ENCODE data around the gene CISTR.
"Not testable (repeated sequence)": the region's sequence is repeated elsewhere in the genome, so short reads cannot be mapped to it uniquely, and the experiment has no call there.

Gene CISTR

DNA sequence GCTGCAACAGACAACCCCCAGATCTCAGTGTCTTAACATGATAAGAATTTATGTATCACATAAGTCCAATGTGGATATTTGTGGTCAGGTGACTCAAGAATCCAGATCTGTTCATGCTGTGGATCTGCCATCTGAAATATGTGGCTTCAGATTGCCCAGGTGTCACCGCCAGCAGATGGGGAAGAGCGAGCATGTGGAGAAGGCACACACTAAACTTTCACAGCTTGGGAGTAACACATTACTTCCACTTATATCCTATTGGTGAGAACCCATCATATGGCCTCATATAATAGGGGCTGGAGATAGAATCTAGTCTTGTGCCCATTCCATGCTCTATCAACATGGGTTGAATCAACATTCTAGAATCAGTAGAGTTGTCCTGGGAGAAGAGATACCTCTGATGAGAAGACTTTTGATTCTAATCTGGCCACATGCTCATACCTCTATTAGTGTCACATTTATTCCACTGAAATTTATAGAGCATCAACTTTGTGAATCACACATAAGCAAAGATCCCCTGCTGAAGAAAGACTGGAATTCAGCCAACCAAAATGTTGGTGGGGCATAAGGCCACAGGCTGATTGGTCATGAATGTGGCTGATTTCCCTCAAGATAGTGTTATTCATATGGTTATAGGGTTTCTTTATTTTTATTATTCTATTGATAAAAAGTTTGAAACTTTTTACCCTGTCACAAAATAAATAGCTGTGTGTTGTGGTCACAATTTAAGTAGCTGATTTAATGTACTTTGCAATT, 18.6 kb downstream of the CISTR start:
- no peak for TF ChIP-seq POLR2A (IDR thresholded peaks at IDR 0.05; ENCODE audit: low read depth, low read length)
- FAIRE-seq (no peak), DNase-seq (ENCODE audit: insufficient read length, low spot score) (no peak)

DNA sequence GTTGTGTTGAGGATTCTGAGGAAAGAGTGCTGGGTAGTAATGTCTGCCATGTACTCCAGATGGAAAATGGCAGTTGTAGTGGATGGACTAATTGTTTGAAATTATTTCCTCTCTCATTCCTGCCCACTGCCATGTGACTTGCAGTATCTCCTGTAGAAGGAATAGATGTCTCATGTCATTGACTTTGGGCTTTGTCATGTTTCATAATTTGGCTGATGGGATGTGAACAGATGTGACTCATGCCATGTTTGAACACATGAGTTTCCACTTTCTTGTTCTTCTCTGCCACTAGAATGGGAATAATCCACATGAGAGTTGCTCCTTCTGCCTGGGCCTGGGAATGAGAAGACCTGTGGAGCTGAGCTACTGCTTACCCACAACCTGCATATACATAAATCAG, 22.1 kb downstream of the CISTR start:
- DNase-seq (ENCODE audit: insufficient read length, low spot score) (no peak), FAIRE-seq (no peak)
- TF ChIP-seq POLR2A (IDR thresholded peaks at IDR 0.05; ENCODE audit: low read depth, low read length) = no peak

DNA sequence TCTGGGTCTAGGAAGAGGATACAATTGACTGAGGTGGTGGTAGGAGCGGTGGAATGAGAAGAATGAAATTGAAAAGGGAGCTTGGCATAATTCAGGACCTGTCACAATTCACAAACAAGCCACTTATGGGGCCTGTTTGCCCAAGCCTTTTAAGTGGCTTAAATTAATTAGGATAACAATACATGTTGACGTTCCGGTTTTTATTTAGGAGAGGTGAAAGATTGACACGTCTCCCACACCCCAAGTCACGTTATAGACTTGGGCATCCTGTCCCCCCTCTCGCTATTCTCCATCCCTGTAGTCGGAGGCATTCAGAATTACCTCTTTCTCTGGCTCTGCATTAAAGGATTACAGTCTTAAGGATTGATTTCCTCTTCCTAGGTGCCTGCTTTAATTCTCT, 23.6 kb downstream of the CISTR start:
- FAIRE-seq (no peak), DNase-seq (ENCODE audit: insufficient read length, low spot score) (no peak)
- no peak for TF ChIP-seq POLR2A (IDR thresholded peaks at IDR 0.05; ENCODE audit: low read depth, low read length)

DNA sequence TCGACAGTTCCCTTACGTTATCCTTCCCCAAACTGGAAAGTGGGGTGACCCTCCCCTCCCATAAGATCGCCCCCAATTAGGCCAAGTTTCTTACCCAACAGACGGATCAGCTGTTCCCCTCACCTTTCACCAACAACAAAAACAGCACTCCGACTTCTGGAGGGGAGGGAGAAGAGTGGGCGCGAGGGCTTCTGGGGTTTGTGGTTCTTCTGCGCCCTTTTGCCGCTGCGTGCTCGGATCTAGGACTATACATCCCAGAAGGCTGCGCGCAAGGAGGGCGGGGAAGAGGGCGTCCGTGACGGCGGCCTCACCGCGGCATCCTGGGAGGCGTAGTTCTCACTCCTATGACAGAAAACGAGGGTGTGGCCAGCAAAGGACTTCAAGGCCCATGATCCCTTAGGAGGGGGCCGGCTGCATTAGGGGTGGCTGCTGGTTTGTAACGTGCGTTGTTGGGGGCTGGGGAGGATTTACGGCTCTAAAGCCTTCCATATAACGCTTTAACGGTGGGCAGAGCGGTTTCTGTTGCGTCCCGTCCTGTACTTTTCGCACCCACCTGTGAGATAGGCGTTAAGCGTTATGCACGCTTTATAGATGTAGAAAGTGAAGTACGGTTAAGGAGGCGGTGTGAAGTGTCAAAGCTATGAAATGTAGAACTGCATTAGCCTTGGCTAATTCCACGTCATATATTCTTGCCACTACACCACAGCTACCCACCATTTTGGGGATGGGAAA, 24.3 kb downstream of the CISTR start, which contains the start of gene CALCOCO1:
Gene CALCOCO1 (minus strand): TSS at position 143 of the 732 bp plus-strand sequence. CDS start 2,210 bp downstream, outside the sequence.
- FAIRE-seq (peak; percentile 89), DNase-seq (ENCODE audit: insufficient read length, low spot score) (peak; percentile 95)
- peak; percentile 52; the same call in 1 of the 2 replicates for TF ChIP-seq POLR2A (IDR thresholded peaks at IDR 0.05; ENCODE audit: low read depth, low read length)

DNA sequence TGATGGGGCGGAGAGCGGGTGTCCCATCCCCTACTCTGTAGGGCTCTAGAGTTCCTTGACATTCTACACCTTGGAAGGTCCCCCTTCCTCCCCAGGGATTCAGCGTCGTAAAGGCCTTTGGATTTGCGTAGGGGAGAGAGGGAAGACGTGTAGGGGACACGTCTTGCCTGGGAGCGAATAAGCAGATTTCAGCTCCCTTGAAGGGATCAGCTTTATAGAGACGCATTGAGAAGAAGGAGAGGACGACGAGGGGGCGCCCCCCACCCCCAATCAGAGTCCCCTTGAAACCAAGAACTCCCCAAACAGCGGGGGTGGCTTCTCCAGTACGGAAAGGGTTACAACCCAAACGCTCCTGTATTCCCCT, 24.9 kb downstream of the CISTR start:
- no peak for FAIRE-seq
- no peak for DNase-seq (ENCODE audit: insufficient read length, low spot score)
- TF ChIP-seq POLR2A (IDR thresholded peaks at IDR 0.05; ENCODE audit: low read depth, low read length) = no peak

DNA sequence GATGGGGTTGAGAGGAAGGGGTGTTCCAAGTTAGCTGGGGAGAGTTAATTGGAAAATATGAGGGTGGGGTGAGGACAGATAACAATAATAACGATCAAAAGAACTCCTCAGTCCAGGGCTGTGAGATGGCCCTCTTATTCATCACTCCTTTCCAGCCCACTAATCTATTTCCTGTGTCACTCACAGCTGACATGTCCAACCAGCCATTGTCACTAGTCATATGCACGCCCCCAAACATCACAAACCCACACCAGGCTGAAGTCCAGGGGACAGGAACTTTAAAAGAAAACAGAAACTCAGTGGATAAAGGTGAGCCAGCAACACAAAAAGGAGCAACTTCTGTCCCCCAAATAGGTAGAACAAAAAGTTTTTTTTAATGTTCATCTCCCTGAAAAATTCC, 25.4 kb downstream of the CISTR start:
- no peak for DNase-seq (ENCODE audit: insufficient read length, low spot score)
- no peak for FAIRE-seq
- TF ChIP-seq POLR2A (IDR thresholded peaks at IDR 0.05; ENCODE audit: low read depth, low read length) = no peak

DNA sequence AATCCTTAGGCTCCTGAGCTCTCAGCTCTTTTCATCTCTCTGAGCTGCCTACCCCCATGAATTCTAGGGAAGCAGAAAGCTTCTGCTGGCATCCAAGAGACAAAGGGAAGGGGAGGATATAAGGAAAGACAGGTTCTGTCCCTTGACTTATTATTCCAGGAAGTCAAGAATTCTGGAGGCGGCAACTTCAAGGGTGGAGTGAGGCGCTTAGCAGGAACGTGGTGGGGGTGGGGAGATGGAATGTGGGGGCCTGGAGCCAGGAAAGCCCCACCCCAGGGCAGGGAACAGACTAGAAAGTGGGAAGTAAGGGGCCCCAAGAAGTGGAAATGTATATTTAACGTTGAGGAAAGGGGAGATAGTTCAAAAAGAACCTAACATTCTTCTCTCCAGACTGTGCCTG, 26.0 kb downstream of the CISTR start:
- TF ChIP-seq POLR2A (IDR thresholded peaks at IDR 0.05; ENCODE audit: low read depth, low read length) = no peak
- no peak for FAIRE-seq
- no peak for DNase-seq (ENCODE audit: insufficient read length, low spot score)

DNA sequence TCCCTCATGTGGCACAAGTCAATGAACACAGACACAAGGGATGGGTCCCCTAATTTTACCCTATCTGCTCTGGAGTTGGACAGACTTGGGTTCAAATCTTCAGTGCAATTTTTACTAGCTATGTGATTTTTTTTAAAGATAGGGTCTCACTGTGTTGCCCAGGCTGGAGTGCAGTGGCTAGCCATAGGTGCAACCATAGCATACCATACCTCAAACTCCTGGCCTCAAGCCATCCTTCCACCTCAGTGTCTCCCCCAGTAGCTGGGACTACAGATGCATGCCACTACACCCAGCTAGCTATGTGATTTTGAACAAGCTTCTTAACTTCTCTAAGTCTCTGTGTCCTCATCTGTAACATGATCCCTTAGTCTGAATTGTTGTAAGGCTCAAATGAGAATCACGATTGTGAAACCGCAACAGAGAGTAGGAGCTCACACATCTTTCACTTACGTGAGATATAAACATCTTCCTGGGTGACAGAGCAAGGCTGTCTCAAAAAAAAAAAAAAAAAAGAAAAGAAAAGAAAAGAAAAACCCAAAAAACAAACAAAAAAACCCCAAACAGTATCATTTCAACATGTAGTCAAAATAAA, 29.2 kb downstream of the CISTR start:
- FAIRE-seq = no peak
- no peak for DNase-seq (ENCODE audit: insufficient read length, low spot score)
- TF ChIP-seq POLR2A (IDR thresholded peaks at IDR 0.05; ENCODE audit: low read depth, low read length) = no peak

DNA sequence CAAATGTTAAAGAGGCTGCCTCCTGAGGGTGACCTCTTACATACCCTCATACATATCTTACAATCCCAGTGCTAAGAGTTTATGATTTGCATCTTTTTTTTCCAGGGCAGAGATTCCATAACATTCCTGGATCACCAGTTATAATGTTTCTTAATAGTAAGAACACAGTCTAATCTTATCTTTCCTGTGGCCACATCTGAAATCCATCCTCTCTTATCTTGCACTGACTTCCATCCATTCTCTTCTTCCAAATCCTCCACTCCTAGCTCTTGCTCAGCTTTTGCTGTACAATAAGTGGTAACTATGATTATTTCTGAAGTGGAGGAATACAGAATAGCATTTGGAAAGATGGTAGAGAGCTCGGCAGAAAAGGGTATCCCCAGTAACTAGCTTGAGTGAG, 30.8 kb downstream of the CISTR start:
- no peak for FAIRE-seq
- no peak for DNase-seq (ENCODE audit: insufficient read length, low spot score)
- TF ChIP-seq POLR2A (IDR thresholded peaks at IDR 0.05; ENCODE audit: low read depth, low read length) = no peak

DNA sequence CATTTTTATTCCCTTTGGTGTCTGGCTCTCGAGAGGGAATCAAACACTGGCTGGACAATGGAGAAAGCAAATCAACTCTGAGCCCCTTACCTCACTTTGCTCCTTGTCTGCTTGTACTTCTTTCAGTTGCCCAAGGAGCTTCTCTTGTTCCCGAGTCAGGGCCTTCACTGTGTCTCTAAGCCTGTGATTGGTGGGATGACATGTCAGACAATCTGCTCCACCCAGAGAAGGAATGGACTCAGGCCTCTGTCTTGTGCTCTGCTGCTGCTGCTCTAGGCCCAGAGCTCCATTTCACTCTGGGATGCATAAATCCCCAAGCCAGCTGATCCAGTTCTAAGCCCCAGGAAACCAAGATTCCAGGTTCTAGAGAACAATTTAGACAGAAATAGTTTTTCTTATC, 32.1 kb downstream of the CISTR start:
- TF ChIP-seq POLR2A (IDR thresholded peaks at IDR 0.05; ENCODE audit: low read depth, low read length) = no peak
- FAIRE-seq (no peak), DNase-seq (ENCODE audit: insufficient read length, low spot score) (no peak)

DNA sequence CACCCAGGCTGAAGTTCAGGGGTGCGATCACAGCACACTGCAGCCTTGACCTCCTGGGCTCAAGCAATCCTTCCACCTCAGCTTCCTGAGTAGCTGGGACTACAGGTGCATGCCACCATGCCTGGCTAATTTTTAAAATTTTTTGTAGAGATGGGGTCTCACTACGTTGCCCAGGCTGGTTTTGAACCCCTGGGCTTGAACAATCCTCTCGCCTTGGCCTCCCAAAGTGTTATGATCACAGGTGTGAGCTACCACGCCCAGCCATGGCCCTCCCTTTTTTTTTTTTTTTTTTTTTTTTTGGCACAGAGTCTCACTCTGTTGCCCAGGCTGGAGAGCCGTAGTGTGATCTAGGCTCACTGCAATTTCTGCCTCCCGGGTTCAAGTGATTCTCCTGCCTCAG, 33.2 kb downstream of the CISTR start:
- not testable (repeated sequence) for FAIRE-seq

DNA sequence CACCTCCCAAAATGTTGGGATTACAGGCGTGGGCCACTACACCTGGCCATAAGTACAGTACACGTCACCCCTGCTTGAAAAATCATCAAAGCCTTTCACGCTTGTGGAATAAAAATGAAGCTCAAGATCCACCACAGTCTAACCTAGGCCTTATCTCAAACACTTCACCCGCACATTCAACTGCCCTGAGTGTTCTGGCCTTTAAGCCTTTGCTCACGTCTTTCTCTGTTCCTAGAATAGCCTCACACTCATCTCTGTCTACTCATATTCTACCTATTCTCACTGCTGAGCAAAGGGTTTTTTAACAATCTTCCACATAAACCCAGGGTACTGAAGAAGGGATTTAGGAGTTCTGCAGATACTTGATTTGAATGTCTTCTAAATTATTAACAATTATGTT, 34.5 kb downstream of the CISTR start:
- no peak for FAIRE-seq
- no peak for DNase-seq (ENCODE audit: insufficient read length, low spot score)
- no peak for TF ChIP-seq POLR2A (IDR thresholded peaks at IDR 0.05; ENCODE audit: low read depth, low read length)

More for the DNA sequence above, 33.2 kb downstream of the CISTR start:
- not testable (repeated sequence) for DNase-seq (ENCODE audit: insufficient read length, low spot score)

DNA sequence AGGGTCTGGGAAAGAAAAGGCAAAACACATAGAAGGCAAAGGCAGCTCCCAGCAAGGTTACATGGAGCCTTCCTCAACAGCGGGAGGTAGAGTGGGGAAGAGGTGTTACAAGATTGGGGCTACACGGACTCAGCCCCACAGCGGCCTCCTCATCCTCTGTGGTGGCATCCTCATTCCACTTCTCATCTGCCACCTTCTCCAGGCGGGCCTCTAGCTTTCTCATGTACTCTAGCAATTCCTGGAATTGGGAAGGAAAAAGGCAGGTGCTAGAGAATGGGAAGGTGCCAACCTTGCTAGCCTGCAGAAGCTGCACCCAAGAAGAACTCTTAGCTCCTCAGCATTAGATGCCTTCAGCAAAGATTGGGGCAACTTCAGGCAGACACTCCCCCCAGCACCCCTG, 37.8 kb downstream of the CISTR start:
- FAIRE-seq (no peak), DNase-seq (ENCODE audit: insufficient read length, low spot score) (no peak)
- no peak for TF ChIP-seq POLR2A (IDR thresholded peaks at IDR 0.05; ENCODE audit: low read depth, low read length)

DNA sequence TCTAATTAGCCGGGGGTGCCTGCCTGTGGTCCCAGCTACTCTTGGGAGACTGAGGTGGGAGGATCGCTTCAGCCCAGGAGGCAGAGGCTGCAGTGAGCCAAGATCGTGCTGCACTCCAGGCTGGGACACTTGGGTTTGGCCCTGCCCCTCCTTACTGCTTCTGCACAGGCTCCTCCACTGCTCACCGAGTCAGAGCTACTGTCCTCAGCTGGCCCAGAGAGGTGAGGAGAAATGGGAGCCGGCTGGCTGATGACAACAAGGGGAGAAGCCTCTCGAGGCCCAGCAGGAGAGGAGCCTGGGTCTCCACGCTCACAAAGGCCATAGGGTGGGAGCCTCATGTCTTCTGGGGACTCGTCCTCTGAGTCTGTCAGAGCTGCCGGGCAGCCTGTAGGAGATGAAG, 38.3 kb downstream of the CISTR start:
- no peak for TF ChIP-seq POLR2A (IDR thresholded peaks at IDR 0.05; ENCODE audit: low read depth, low read length)
- no peak for DNase-seq (ENCODE audit: insufficient read length, low spot score)
- FAIRE-seq = no peak

All from H54 (cell line).